HepG2 (cell line): ENCODE results near the gene MSI2. TPM values are rescaled to one million over a fixed set of nuclear protein-coding genes. Genes with fewer than 3 reads are reported as not detected.

Experiments
- ATAC-seq: fragments of 200-7000 bp; cut with Tn5 transposase; 3 replicates; pipeline ENCODE4 v1.9.1; 2020; ENCODE audit warnings: mild to moderate bottlenecking, moderate library complexity
- BruUV-seq: library from RNA; stranded (reverse); fragments of 400-500 nt; replicated peaks from 2 replicates; lab custom pipeline; 2021; lab: Mats Ljungman, UMichigan
- CTCF ChIA-PET: fragments of 300-600 bp; formaldehyde crosslinking; extraction: SDS; loops from one replicate; lab custom pipeline; 2021; ENCODE audit warnings: low total read pairs, inconsistent platforms, low intra/inter-chr PET ratio; lab: Yijun Ruan, JAX
- POLR2A ChIA-PET: fragments of 350-600 bp; sonication (Branson Sonifier 250); formaldehyde crosslinking; loops from one replicate; lab custom pipeline; 2020; ENCODE audit warnings: antibody characterized with exemption, inconsistent platforms; lab: Yijun Ruan, JAX
- DNase-seq: peaks from one replicate; pipeline ENCODE4 v3.0.0-alpha.2; 2015; ENCODE audit warnings: low spot score
- FAIRE-seq: peaks from 3 replicates; lab custom pipeline; 2011; peaks lifted over from hg19 to GRCh38; lab: Jason Lieb, UNC
- H2AFZ ChIP-seq: one replicate; pipeline ENCODE4 v1.6.1; 2011; ENCODE audit warnings: low read length, inconsistent platforms
- H3K27ac ChIP-seq: fragments of 300-600 bp; 3 replicates; pipeline ENCODE4 v1.8.0; 2011; ENCODE audit warnings: mixed run types, mild to moderate bottlenecking, mixed read lengths, low read length, inconsistent platforms; ENCODE audit not compliant: insufficient read depth; ENCODE audit errors: extremely low read length
- H3K27me3 ChIP-seq, 2 experiments: fragments of 200-600 bp in 1 of 2; 2 replicates in 1 of 2; 3 replicates in 1 of 2; pipeline versions ENCODE4 v1.6.0 to v1.8.0; 2011; ENCODE audit warnings: low read length in 2 of 2, mild to moderate bottlenecking in 2 of 2, moderate library complexity in 2 of 2, inconsistent platforms in 1 of 2; ENCODE audit not compliant: insufficient read depth in 2 of 2, control insufficient read depth in 1 of 2
- H3K36me3 ChIP-seq, 2 experiments: fragments of 200-600 bp in 1 of 2; replicated peaks in 1 of 2; 2 replicates in 1 of 2; 3 replicates in 1 of 2; pipeline versions ENCODE4 v1.5.1 to v1.8.0; 2011; ENCODE audit warnings: low read length in 2 of 2, inconsistent platforms in 1 of 2; ENCODE audit not compliant: insufficient read depth in 2 of 2, control insufficient read depth in 1 of 2
- H3K4me1 ChIP-seq: 2 replicates; pipeline ENCODE4 v1.5.1; 2012; ENCODE audit warnings: low read length, inconsistent platforms; ENCODE audit not compliant: insufficient read depth
- H3K4me2 ChIP-seq: 2 replicates; pipeline ENCODE4 v1.6.0; 2011; ENCODE audit warnings: low read depth, low read length, inconsistent platforms
- H3K4me3 ChIP-seq, 3 experiments: fragments of 200-600 bp in 1 of 3; sonication (generic), shearing (Covaris generic) in 1 of 3; replicated peaks in 1 of 3; 2 replicates each; pipeline ENCODE4 v1.5.1; 2011 to 2016; ENCODE audit warnings: low read length in 3 of 3, inconsistent platforms in 2 of 3, low read depth in 2 of 3, mild to moderate bottlenecking in 2 of 3, control low read depth in 1 of 3, mixed read lengths in 1 of 3; ENCODE audit not compliant: insufficient read depth in 1 of 3
- H3K79me2 ChIP-seq: one replicate; pipeline ENCODE4 v1.6.1; 2011; ENCODE audit warnings: low read length, inconsistent platforms; ENCODE audit not compliant: insufficient read depth
- H3K9ac ChIP-seq: 2 replicates; pipeline ENCODE4 v1.6.0; 2011; ENCODE audit warnings: mild to moderate bottlenecking, low read depth, low read length, inconsistent platforms; ENCODE audit not compliant: insufficient read depth
- H3K9me3 ChIP-seq: 2 replicates; pipeline ENCODE4 v1.5.1; 2012; ENCODE audit warnings: mild to moderate bottlenecking, low read length
- H4K20me1 ChIP-seq: 2 replicates; pipeline ENCODE4 v1.6.0; 2011; ENCODE audit warnings: inconsistent platforms, mild to moderate bottlenecking, low read length, moderate library complexity; ENCODE audit not compliant: insufficient read depth
- ATF7-NPFF ChIP-seq: sonication (generic); formaldehyde crosslinking; IDR thresholded peaks from 2 replicates; pipeline ENCODE4 v1.8.1; 2023; ENCODE audit warnings: mild to moderate bottlenecking, low read depth, missing genetic modification reagents, moderate library complexity
- GATAD1 ChIP-seq: IDR thresholded peaks from 2 replicates; pipeline ENCODE4 v1.6.1; 2016; ENCODE audit warnings: missing genetic modification reagents, missing compliant biosample characterization
- GRHL1 ChIP-seq: sonication (generic); formaldehyde crosslinking; conservative IDR thresholded peaks from 2 replicates; pipeline ENCODE4 v1.8.0; 2022; ENCODE audit warnings: missing genetic modification reagents
- IKZF1 ChIP-seq: fragments of 450-650 bp; IDR thresholded peaks from 2 replicates; pipeline ENCODE4 v1.7.1; 2016
- PHB2 ChIP-seq: fragments of 450-650 bp; IDR thresholded peaks from 2 replicates; pipeline ENCODE4 v1.6.1; 2018; ENCODE audit not compliant: partially characterized antibody
- RFX1 ChIP-seq: fragments of 450-650 bp; IDR thresholded peaks from 2 replicates; pipeline ENCODE4 v1.6.1; 2017
- SAP130 ChIP-seq: IDR thresholded peaks from 2 replicates; pipeline ENCODE4 v1.6.1; 2016; ENCODE audit warnings: low read depth
- SIN3A ChIP-seq: IDR thresholded peaks from 2 replicates; pipeline ENCODE4 v1.6.1; 2011; ENCODE audit warnings: low read depth, mild to moderate bottlenecking, control low read depth, low read length, borderline replicate concordance
- SMYD3 ChIP-seq: sonication (generic); formaldehyde crosslinking; IDR thresholded peaks from 2 replicates; pipeline ENCODE4 v1.8.1; 2023; ENCODE audit warnings: mild to moderate bottlenecking, missing genetic modification reagents
- ZBTB33 ChIP-seq: sonication (generic); formaldehyde crosslinking; IDR thresholded peaks from 2 replicates; pipeline ENCODE4 v1.4.0; 2020; ENCODE audit warnings: missing genetic modification reagents
- ZNF337 ChIP-seq: sonication (generic); formaldehyde crosslinking; IDR thresholded peaks from 2 replicates; pipeline ENCODE4 v1.5.1; 2020; ENCODE audit warnings: missing genetic modification reagents, low read depth, mild to moderate bottlenecking, borderline replicate concordance
- ZNF350 ChIP-seq: sonication (generic); formaldehyde crosslinking; IDR thresholded peaks from 2 replicates; pipeline ENCODE4 v1.4.0; 2020; ENCODE audit warnings: mild to moderate bottlenecking, low read depth, missing genetic modification reagents, borderline replicate concordance
- ZNF574 ChIP-seq: sonication (generic); formaldehyde crosslinking; IDR thresholded peaks from 2 replicates; pipeline ENCODE4 v1.4.0; 2020; ENCODE audit warnings: missing genetic modification reagents
- ZNF614 ChIP-seq: IDR thresholded peaks from 2 replicates; pipeline ENCODE4 v1.6.1; 2018; ENCODE audit warnings: missing biosample characterization, missing genetic modification reagents, inconsistent platforms, borderline replicate concordance
- WGBS: methylation state at CpG from one replicate; pipeline ENCODE4 v1.1.6; 2017; ENCODE audit warnings: low lambda C conversion rate; 5-methylcytosine and 5-hydroxymethylcytosine counted together
- in situ Hi-C: cut with HindIII; loops from 2 replicates; pipeline ENCODE4 v1.10.0; 2017; ENCODE audit warnings: low pct_unique_long_range_greater_than_20kb; ENCODE audit not compliant: extremely low pct_ligation_motif_present
- intact Hi-C: fragments of 100-400 bp; cut with micrococcal nuclease; formaldehyde crosslinking; loops from one replicate; pipeline ENCODE4 v1.10.0; 2022; ENCODE audit not compliant: unreplicated experiment
- polyA plus RNA-seq, 8 experiments: library from polyadenylated mRNA; depleted of rRNA in 3 of 8; stranded (reverse) in 7 of 8; unstranded in 1 of 8; fragments of >200 nt; fragmentation: Illumina TruSeq in 4 of 8; extraction: Trizol in 4 of 8; gene quantifications; 2 replicates each; pipeline versions ENCODE4 v1.2.1 to v1.2.3, GENCODE V29; 2011 to 2016; ENCODE audit warnings: low read depth in 4 of 8, missing spikeins in 1 of 8, mixed read lengths in 1 of 8; ENCODE audit not compliant: insufficient read depth in 1 of 8
- total RNA-seq, 5 experiments: library from RNA; depleted of rRNA; stranded (reverse); fragments of >200 nt; fragmentation: Illumina TruSeq; extraction: Trizol; gene quantifications; 2 replicates each; pipeline ENCODE4 v1.2.3, GENCODE V29; 2016; ENCODE audit warnings: low read depth in 1 of 5

Gene MSI2
- total and polyA plus RNA-seq, 2 of the 13 experiments (the other 11 are each of a cell fraction or from before 2014, with no cell fraction given), result 77.5 to 78.4 TPM

DNA sequence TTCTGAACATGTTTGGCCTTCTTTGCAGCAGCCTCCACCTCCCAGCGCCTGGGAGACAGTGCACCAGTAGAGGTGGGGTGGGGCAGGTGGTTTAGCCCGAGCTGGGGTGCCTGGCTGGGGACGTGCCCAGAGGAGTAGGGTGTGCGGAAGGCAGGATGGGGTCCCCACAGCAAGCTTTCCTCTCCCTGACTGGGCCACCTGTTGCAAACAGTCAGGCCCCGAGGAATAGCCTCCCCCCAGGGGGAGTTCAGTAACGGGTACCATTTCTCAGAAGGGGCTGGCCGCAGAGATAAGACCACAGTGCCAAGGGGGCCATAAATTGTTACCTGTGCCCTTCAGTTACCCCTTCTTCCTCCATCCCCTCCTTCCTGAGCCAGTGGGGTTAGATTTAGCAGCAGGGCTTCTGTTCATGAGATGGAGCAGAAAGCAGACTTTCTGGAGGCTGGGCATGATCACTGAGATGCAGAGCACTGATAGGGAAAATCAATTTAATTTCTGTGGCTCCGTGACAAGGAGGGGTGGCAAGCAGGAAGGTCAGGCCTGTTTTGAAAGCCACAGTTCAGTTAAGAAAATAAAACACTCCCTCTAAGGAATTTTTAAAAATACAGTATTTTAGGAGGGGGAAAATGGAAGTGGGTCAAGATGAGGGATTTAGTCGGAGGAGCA is 181.9 kb downstream of the MSI2 start (continued):
- TF ChIP-seq GRHL1 (CRISPR knock-in tag) (no peak), ZNF350 (CRISPR knock-in tag) (no peak), GATAD1 (CRISPR knock-in tag) (no peak)

GRCh38 chr17:57439651-57440050 is 183.3 kb downstream of the MSI2 start:
- no peaks in the 10 kb centered on the region for H3K9me3 ChIP-seq
- no peak for ATAC-seq
- peaks cover 20% of the 10 kb centered on the region for H3K79me2 ChIP-seq
- WGBS, result 95% methylated on average over 5 of the region's 5 CpGs
- H2AFZ ChIP-seq, result no peak overlapping the region
- peaks cover 2 to 4% of the 10 kb centered on the region in 2 experiments; a peak in 2 of 5 replicates for H3K36me3 ChIP-seq
- intact Hi-C loops, result loop anchor here (1.0 to 5.0 kb wide), 5 partner anchors 33 to 308 kb away; no protein-coding TSS in a partner anchor
- DNase-seq, result no peak
- H3K4me2 ChIP-seq, result peak overlapping the region; percentile 76
- ChIA-PET CTCF (interaction anchor here (1.7 to 3.2 kb wide), 2 partner anchors 32 to 197 kb away, joined by 4 to 39 read pairs; no protein-coding TSS in a partner anchor), POLR2A (interaction anchor here (0.7 to 2.6 kb wide), 4 partner anchors 32 to 258 kb away, joined by 3 to 24 read pairs (median 4); no protein-coding TSS in a partner anchor)
- H3K9ac ChIP-seq, result no peak overlapping the region; the same call in 1 of the 2 replicates
- FAIRE-seq, result no peak
- peak overlapping the region in 1 of 3 experiments; percentile 54; a peak in 1 of 6 replicates for H3K4me3 ChIP-seq
- no peaks in the 10 kb centered on the region for H3K27me3 ChIP-seq
- peak overlapping the region; percentile 64 for H3K27ac ChIP-seq
- H3K4me1 ChIP-seq, result peaks cover 79% of the 10 kb centered on the region
- in situ Hi-C loops, result no loop called here
- H4K20me1 ChIP-seq, result no peaks in the 10 kb centered on the region
- BruUV-seq, result no TSS peak
- TF ChIP-seq SMYD3 (CRISPR knock-in tag) (0 out of 2 replicates have a peak, but pooled peaks have one; percentile 33), ZBTB33 (peak; percentile 61; the same call in 1 of the 2 replicates), PHB2 (no peak), ZNF574 (no peak), RFX1 (no peak), IKZF1 (no peak), SIN3A (no peak), ATF7-NPFF (CRISPR knock-in tag) (no peak), SAP130 (CRISPR knock-in tag) (no peak), ZNF337 (CRISPR knock-in tag) (no peak), ZNF614 (CRISPR knock-in tag) (0 out of 2 replicates have a peak, but pooled peaks have one; percentile 6)
- TF ChIP-seq, all 625 proteins: peak for 3
